ENCODE measurements around the gene PTGER4. TPM values are rescaled to one million over a fixed set of nuclear protein-coding genes. Genes with fewer than 3 reads are reported as not detected.
"Not testable (repeated sequence)": the region's sequence is repeated elsewhere in the genome, so short reads cannot be mapped to it uniquely, and the experiment has no call there.

PTGER4 gene
- total RNA-seq, 1 experiment from 2014 or later: 15.7 TPM

DNA sequence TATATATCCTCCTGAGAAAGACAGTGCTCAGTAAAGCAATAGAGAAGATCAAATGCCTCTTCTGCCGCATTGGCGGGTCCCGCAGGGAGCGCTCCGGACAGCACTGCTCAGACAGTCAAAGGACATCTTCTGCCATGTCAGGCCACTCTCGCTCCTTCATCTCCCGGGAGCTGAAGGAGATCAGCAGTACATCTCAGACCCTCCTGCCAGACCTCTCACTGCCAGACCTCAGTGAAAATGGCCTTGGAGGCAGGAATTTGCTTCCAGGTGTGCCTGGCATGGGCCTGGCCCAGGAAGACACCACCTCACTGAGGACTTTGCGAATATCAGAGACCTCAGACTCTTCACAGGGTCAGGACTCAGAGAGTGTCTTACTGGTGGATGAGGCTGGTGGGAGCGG is 12.2 kb downstream of the PTGER4 start:
- CTCF ChIA-PET: interaction anchor here (0.6 kb wide), 1 partner anchor 318 kb away, joined by 11 read pairs; no protein-coding TSS in a partner anchor

DNA sequence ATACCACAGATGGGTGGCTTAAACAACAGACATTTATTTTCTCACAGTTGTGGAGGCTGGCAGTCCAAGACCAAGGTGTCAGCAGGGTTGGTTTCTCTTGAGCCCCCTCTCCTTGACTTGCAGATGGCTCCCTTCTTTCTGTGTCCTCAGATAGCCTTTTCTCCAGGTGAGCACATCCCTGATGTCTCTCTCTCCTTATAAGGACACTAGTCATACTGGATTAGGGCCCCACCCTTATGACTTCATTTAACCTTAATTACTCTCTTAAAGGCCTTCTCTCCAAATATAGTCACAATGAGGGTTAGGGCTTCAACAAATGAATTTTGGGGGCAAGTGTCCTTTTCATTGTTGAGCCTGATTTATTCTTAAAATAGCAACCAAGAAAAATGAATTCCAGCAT is 14.7 kb downstream of the PTGER4 start:
- Histone ChIP-seq H3K4me2 (no peak overlapping the region), H3F3A (ENCODE audit: insufficient read depth, low read depth) (no peaks in the 10 kb centered on the region), H3K36me3 (ENCODE audit: low read depth) (peaks cover 40% of the 10 kb centered on the region), H2AFZ (no peak overlapping the region), H3K4me3 (no peak overlapping the region), H3K27me3 (ENCODE audit: insufficient read depth, low read depth) (no peaks in the 10 kb centered on the region), H3K79me2 (ENCODE audit: low read depth) (peaks cover 9% of the 10 kb centered on the region), H3K9me3 (ENCODE audit: insufficient read depth, low read depth) (peaks cover 9% of the 10 kb centered on the region), H3K4me1 (replicated peaks; ENCODE audit: insufficient read depth) (peaks cover 8% of the 10 kb centered on the region; the same call in 1 of the 2 replicates), H3K27ac (no peak overlapping the region), H4K20me1 (ENCODE audit: insufficient read depth) (no peaks in the 10 kb centered on the region), H3K9me2 (ENCODE audit: insufficient read depth) (no peaks in the 10 kb centered on the region)
- intact Hi-C loops (cut with micrococcal nuclease; ENCODE audit: unreplicated experiment): no loop called here
- no TSS peak for BruUV-seq (replicated peaks)
- POLR2A ChIA-PET (ENCODE audit: unreplicated experiment): no interaction called here
- CTCF ChIA-PET: no interaction called here
- TF ChIP-seq, protein P1, sequence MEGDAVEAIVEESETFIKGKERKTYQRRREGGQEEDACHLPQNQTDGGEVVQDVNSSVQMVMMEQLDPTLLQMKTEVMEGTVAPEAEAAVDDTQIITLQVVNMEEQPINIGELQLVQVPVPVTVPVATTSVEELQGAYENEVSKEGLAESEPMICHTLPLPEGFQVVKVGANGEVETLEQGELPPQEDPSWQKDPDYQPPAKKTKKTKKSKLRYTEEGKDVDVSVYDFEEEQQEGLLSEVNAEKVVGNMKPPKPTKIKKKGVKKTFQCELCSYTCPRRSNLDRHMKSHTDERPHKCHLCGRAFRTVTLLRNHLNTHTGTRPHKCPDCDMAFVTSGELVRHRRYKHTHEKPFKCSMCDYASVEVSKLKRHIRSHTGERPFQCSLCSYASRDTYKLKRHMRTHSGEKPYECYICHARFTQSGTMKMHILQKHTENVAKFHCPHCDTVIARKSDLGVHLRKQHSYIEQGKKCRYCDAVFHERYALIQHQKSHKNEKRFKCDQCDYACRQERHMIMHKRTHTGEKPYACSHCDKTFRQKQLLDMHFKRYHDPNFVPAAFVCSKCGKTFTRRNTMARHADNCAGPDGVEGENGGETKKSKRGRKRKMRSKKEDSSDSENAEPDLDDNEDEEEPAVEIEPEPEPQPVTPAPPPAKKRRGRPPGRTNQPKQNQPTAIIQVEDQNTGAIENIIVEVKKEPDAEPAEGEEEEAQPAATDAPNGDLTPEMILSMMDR (conservative IDR thresholded peaks at IDR 0.05): no peak
- TF ChIP-seq EZH2 (IDR thresholded peaks at IDR 0.05; ENCODE audit: low read depth): no peak
- DNase-seq: no peak

More for the DNA sequence above, 12.2 kb downstream of the PTGER4 start:
- Histone ChIP-seq H3K4me1 (replicated peaks; ENCODE audit: insufficient read depth) (peaks cover 28% of the 10 kb centered on the region), H3K9me3 (ENCODE audit: insufficient read depth, low read depth) (peaks cover 9% of the 10 kb centered on the region), H3K9me2 (ENCODE audit: insufficient read depth) (no peaks in the 10 kb centered on the region), H3K36me3 (ENCODE audit: low read depth) (peaks cover 39% of the 10 kb centered on the region), H3K27ac (no peak overlapping the region), H4K20me1 (ENCODE audit: insufficient read depth) (no peaks in the 10 kb centered on the region), H2AFZ (no peak overlapping the region), H3F3A (ENCODE audit: insufficient read depth, low read depth) (no peaks in the 10 kb centered on the region), H3K4me2 (no peak overlapping the region), H3K27me3 (ENCODE audit: insufficient read depth, low read depth) (no peaks in the 10 kb centered on the region), H3K79me2 (ENCODE audit: low read depth) (peaks cover 17% of the 10 kb centered on the region), H3K4me3 (no peak overlapping the region)
- no peak for DNase-seq
- POLR2A ChIA-PET (ENCODE audit: unreplicated experiment): interaction anchor here (0.6 kb wide), 1 partner anchor 12 kb away, joined by 27 read pairs; the partner anchor contains the start of gene PTGER4
- no peak for TF ChIP-seq EZH2 (IDR thresholded peaks at IDR 0.05; ENCODE audit: low read depth)
- TF ChIP-seq, protein P1 (conservative IDR thresholded peaks at IDR 0.05): no peak
- intact Hi-C loops (cut with micrococcal nuclease; ENCODE audit: unreplicated experiment): no loop called here
- no TSS peak for BruUV-seq (replicated peaks)

DNA sequence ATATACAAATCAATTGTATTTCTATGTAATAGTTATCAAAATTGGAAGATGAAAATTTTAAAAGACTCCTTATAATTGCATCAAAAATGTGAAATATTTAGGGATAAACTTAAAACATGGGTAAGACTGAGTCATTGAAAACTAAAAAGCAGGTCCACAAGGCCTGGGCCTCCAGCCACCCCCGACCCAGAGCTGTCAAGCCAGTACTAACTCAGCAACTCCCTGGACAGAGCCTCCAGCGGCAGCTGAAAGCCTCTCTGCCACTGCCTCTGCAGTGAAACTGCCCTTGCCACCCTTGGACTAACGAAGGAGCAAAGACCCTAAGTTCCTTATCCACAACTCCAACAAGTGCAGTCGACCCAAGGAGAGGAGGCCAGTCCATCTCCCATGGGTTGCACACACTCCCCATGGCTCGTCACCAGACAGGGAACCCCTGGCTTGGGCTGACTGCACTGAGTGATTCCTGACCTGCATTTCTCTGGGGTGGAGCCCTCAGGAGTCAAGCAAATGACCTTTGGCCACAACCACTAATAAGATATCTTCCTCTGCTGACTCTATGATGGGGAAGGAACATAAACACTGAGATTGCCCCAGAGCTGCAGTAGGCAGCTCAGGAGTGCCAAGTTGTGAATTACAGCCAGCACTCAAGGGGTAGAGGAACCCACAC is 20.5 kb downstream of the PTGER4 start:
- Histone ChIP-seq H3K4me2 (no peak overlapping the region), H3K9me2 (ENCODE audit: insufficient read depth) (no peaks in the 10 kb centered on the region), H2AFZ (no peak overlapping the region), H3K9me3 (ENCODE audit: insufficient read depth, low read depth) (peaks cover 11% of the 10 kb centered on the region; the same call in 1 of the 2 replicates), H3K79me2 (ENCODE audit: low read depth) (no peaks in the 10 kb centered on the region), H3K27me3 (ENCODE audit: insufficient read depth, low read depth) (no peaks in the 10 kb centered on the region), H3K36me3 (ENCODE audit: low read depth) (0 out of 2 replicates have a peak, but pooled peaks cover 7% of the 10 kb centered on the region), H3K27ac (no peak overlapping the region), H3K4me3 (no peak overlapping the region), H3F3A (ENCODE audit: insufficient read depth, low read depth) (no peaks in the 10 kb centered on the region), H4K20me1 (ENCODE audit: insufficient read depth) (no peaks in the 10 kb centered on the region), H3K4me1 (replicated peaks; ENCODE audit: insufficient read depth) (no peaks in the 10 kb centered on the region)
- intact Hi-C loops (cut with micrococcal nuclease; ENCODE audit: unreplicated experiment): no loop called here
- no peak for DNase-seq
- TF ChIP-seq, protein P1 (conservative IDR thresholded peaks at IDR 0.05): no peak
- no peak for TF ChIP-seq EZH2 (IDR thresholded peaks at IDR 0.05; ENCODE audit: low read depth)
- CTCF ChIA-PET: no interaction called here
- POLR2A ChIA-PET (ENCODE audit: unreplicated experiment): no interaction called here
- BruUV-seq (replicated peaks): no TSS peak

DNA sequence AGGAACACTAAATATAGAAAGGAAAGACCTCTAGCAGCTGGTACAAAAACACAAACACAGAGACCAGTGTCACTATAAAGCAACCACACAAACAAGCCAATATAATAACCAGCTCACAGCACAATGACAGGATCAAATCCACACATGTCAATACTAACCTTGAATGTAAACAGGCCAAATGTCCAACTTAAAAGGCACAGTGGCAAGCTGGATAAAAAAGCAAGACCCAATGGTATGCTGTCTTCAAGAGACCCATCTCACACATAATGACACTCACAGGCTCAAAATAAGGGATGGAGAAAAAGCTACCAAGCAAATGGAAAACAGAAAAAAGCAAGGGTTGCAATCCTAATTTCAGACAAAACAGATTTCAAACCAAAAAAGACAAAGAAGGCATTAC is 22.3 kb downstream of the PTGER4 start:
- H3K4me3 ChIP-seq; H3K4me2 ChIP-seq; BruUV-seq (replicated peaks); intact Hi-C loops (cut with micrococcal nuclease; ENCODE audit: unreplicated experiment); H2AFZ ChIP-seq; CTCF ChIA-PET; H3F3A ChIP-seq (ENCODE audit: insufficient read depth, low read depth); POLR2A ChIA-PET (ENCODE audit: unreplicated experiment); H3K79me2 ChIP-seq (ENCODE audit: low read depth); H3K4me1 ChIP-seq (replicated peaks; ENCODE audit: insufficient read depth); H3K27me3 ChIP-seq (ENCODE audit: insufficient read depth, low read depth); H3K36me3 ChIP-seq (ENCODE audit: low read depth); H4K20me1 ChIP-seq (ENCODE audit: insufficient read depth); H3K27ac ChIP-seq; DNase-seq; H3K9me2 ChIP-seq (ENCODE audit: insufficient read depth): not testable (repeated sequence)
- peaks cover 16% of the 10 kb centered on the region; the same call in 1 of the 2 replicates for H3K9me3 ChIP-seq (ENCODE audit: insufficient read depth, low read depth)

DNA sequence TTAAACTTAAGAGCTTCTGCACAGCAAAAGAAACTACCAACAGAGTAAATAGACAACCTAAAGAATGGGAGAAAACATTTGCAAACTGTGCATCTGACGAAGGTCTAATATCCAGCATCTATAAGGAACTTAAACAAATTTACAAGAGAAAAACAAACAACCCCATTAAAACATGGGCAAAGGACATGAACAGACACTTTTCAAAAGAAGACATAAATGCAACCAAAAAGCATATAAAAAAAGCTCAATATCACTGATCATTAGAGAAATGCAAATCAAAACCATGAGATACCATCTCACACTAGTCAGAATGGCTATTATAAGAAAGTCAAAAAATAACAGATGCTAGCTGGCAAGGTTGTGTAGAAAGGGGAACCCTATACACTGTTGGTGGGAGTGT is 25.8 kb downstream of the PTGER4 start:
- H3K36me3 ChIP-seq (ENCODE audit: low read depth); H3K9me2 ChIP-seq (ENCODE audit: insufficient read depth); H3K4me2 ChIP-seq; POLR2A ChIA-PET (ENCODE audit: unreplicated experiment); H3F3A ChIP-seq (ENCODE audit: insufficient read depth, low read depth); DNase-seq; intact Hi-C loops (cut with micrococcal nuclease; ENCODE audit: unreplicated experiment); H3K27ac ChIP-seq; H3K27me3 ChIP-seq (ENCODE audit: insufficient read depth, low read depth); H3K4me1 ChIP-seq (replicated peaks; ENCODE audit: insufficient read depth); H2AFZ ChIP-seq; H3K79me2 ChIP-seq (ENCODE audit: low read depth); H3K4me3 ChIP-seq; H4K20me1 ChIP-seq (ENCODE audit: insufficient read depth); BruUV-seq (replicated peaks): not testable (repeated sequence)
- peaks cover 16% of the 10 kb centered on the region; the same call in 1 of the 2 replicates for H3K9me3 ChIP-seq (ENCODE audit: insufficient read depth, low read depth)
- CTCF ChIA-PET: interaction anchor here (0.5 kb wide), 1 partner anchor 29 kb away, joined by 4 read pairs; no protein-coding TSS in a partner anchor

Data from PC-9 (cell line).